ENCODE measurements around the gene ZBTB16. TPM values are rescaled to one million over a fixed set of nuclear protein-coding genes. Genes with fewer than 3 reads are reported as not detected.

The ZBTB16 gene
- total RNA-seq, 4 donors from 2014 or later = 82.7 to 375 (median 189) TPM

- no peak for DNase-seq (ENCODE audit: low spot score)
- no peak for ATAC-seq (ENCODE audit: low FRiP score)
- TF ChIP-seq, protein P1, sequence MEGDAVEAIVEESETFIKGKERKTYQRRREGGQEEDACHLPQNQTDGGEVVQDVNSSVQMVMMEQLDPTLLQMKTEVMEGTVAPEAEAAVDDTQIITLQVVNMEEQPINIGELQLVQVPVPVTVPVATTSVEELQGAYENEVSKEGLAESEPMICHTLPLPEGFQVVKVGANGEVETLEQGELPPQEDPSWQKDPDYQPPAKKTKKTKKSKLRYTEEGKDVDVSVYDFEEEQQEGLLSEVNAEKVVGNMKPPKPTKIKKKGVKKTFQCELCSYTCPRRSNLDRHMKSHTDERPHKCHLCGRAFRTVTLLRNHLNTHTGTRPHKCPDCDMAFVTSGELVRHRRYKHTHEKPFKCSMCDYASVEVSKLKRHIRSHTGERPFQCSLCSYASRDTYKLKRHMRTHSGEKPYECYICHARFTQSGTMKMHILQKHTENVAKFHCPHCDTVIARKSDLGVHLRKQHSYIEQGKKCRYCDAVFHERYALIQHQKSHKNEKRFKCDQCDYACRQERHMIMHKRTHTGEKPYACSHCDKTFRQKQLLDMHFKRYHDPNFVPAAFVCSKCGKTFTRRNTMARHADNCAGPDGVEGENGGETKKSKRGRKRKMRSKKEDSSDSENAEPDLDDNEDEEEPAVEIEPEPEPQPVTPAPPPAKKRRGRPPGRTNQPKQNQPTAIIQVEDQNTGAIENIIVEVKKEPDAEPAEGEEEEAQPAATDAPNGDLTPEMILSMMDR (IDR thresholded peaks at IDR 0.05) = no peak
Measured at GRCh38 chr11:114263513-114264170, 204.1 kb downstream of the ZBTB16 start.

DNA sequence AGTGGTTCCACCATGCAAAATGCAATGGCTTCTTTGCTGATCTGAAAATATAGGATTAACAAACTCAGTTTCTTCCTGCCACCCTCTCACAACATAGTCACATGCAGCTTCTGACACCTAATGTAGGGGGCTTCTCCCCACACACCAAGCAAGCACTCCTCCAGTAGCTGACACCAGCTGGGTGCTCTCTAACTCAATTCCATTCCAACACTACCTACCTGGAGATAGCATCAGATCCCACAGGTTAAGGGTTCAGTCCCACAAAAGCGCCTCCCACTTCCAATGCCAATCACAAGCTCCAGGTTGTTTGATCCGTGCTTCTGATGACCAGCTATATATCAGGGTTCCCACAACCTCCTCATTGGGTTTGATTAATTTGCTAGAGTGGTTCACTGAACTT, 204.9 kb downstream of the ZBTB16 start:
- no peak for DNase-seq (ENCODE audit: low spot score)
- ATAC-seq (ENCODE audit: low FRiP score) = no peak
- TF ChIP-seq, protein P1 (IDR thresholded peaks at IDR 0.05) = no peak

DNA sequence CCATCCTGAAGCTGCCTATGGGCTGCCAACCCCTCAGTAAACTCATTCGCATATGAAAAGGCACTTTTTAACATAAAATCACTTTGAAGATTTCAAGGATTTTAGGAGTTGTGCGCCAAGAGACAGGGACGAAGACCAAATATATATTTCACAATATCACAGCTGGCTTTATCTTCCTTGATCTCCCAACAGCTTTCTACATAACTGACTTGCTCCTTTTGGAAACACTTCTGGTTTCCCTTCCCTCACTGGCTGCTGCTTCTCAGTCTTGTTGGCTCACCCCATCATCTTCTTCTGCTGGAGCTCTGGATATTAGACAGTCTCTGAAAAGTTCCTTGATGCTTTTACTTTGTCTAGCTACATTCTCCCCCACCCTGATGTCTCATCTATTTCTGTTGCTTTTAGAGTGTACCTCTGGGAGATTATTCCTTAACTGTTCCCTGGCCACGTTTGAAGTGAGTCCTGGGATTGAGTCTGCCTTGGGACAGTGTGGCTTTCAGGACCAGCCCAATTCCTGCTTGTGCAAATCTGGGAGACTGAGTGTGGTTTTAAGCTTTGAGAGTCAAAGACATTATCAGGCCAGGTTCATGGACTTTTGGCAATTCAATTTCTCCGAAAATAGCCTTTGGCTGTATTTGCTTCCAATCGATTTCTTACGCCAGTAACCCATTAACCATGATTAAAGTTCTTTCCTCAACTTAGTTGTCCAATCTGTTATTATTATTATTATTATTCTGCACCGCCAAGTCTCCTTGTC, 205.8 kb downstream of the ZBTB16 start:
- DNase-seq (ENCODE audit: low spot score) (no peak), ATAC-seq (ENCODE audit: low FRiP score) (no peak)
- TF ChIP-seq, protein P1 (IDR thresholded peaks at IDR 0.05) = no peak

GRCh38 chr11:114269498-114269897, 210.0 kb downstream of the ZBTB16 start:
- TF ChIP-seq, protein P1 (IDR thresholded peaks at IDR 0.05) = no peak
- DNase-seq (ENCODE audit: low spot score) = no peak
- ATAC-seq (ENCODE audit: low FRiP score) = no peak

DNA sequence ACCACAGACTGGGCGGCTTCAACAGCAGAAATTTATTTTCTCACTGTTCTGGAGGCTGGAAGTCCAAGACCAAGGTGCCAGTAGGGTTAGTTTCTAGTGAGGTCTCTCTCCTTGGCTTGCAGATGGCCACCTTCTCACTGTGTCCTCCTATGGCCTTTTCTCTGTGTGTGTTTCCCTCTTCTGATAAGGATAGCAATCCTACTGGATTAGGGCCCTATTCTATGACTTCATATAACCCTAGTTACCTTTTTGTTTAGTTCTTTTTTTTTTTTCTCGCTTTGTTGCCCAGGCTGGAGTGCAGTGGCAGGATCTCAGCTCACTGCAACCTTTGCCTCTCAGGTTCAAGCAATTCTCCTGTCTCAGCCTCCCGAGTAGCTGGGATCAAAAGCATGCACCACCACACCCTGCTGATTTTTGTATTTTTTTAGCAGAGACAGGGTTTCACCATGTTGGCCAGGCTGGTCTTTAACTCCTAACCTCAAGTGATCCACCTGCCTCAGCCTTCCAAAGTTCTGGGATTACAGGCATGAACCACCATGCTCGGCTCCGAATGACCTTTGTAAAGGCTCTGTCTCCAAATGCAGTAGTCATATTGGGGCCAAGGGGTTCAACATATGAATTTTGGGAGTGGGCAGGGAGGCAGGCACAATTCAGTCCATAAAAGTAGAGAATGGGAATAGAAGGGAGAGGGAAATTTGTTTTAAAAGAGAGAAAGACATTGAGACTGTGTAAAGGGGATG, 211.2 kb downstream of the ZBTB16 start:
- TF ChIP-seq, protein P1 (IDR thresholded peaks at IDR 0.05) = no peak
- no peak for DNase-seq (ENCODE audit: low spot score)
- ATAC-seq (ENCODE audit: low FRiP score) = no peak

- TF ChIP-seq, protein P1 (IDR thresholded peaks at IDR 0.05) = no peak
- DNase-seq (ENCODE audit: low spot score) = no peak
- no peak for ATAC-seq (ENCODE audit: low FRiP score)
Measured at GRCh38 chr11:114271316-114271715, 211.8 kb downstream of the ZBTB16 start.

All from omental fat pad (tissue), 4 donors.